ENCODE measurements around the gene SSB.
"Not testable (repeated sequence)": the region's sequence is repeated elsewhere in the genome, so short reads cannot be mapped to it uniquely, and the experiment has no call there.

GRCh38 chr2:169816961-169817360 is 18.3 kb downstream of the SSB start:
- TF ChIP-seq POLR2A (IDR thresholded peaks at IDR 0.05); CTCF (IDR thresholded peaks at IDR 0.05 in 4 of 5, conservative IDR thresholded peaks at IDR 0.05 in 1 of 5): not testable (repeated sequence)
